ENCODE data around the gene ZNF226. TPM values are rescaled to one million over a fixed set of nuclear protein-coding genes. Genes with fewer than 3 reads are reported as not detected.
"Not testable (repeated sequence)": the region's sequence is repeated elsewhere in the genome, so short reads cannot be mapped to it uniquely, and the experiment has no call there.

The ZNF226 gene
- total RNA-seq, 1 donor from 2014 or later: 14.0 TPM

GRCh38 chr19:44202974-44203373 is 38.1 kb downstream of the ZNF226 start:
- H3K36me3 ChIP-seq (ENCODE audit: control insufficient read depth, insufficient read depth, low read length): no peaks in the 10 kb centered on the region

GRCh38 chr19:44203877-44204276 is 39.0 kb downstream of the ZNF226 start:
- H3K4me3 ChIP-seq (ENCODE audit: low read depth, low read length); DNase-seq (ENCODE audit: low read depth); H3K27me3 ChIP-seq (ENCODE audit: control insufficient read depth, insufficient read depth, low read length); H3K36me3 ChIP-seq (ENCODE audit: control insufficient read depth, insufficient read depth, low read length); FAIRE-seq: not testable (repeated sequence)

More at GRCh38 chr19:44202974-44203373, 38.1 kb downstream of the ZNF226 start:
- DNase-seq (ENCODE audit: low read depth) (no peak), FAIRE-seq (peak; percentile 43)
- Histone ChIP-seq H3K27me3 (ENCODE audit: control insufficient read depth, insufficient read depth, low read length) (no peaks in the 10 kb centered on the region), H3K4me3 (ENCODE audit: low read depth, low read length) (no peak overlapping the region)
- TF ChIP-seq CTCF (IDR thresholded peaks at IDR 0.05; ENCODE audit: insufficient read depth, low read length, severe bottlenecking): no peak

- TF ChIP-seq CTCF (IDR thresholded peaks at IDR 0.05; ENCODE audit: insufficient read depth, low read length, severe bottlenecking): no peak
- FAIRE-seq (no peak), DNase-seq (ENCODE audit: low read depth) (no peak)
- H3K27me3 ChIP-seq (ENCODE audit: control insufficient read depth, insufficient read depth, low read length): no peaks in the 10 kb centered on the region
- H3K36me3 ChIP-seq (ENCODE audit: control insufficient read depth, insufficient read depth, low read length): no peaks in the 10 kb centered on the region
- H3K4me3 ChIP-seq (ENCODE audit: low read depth, low read length): no peak overlapping the region
Measured at GRCh38 chr19:44204772-44205171, 39.9 kb downstream of the ZNF226 start.

DNA sequence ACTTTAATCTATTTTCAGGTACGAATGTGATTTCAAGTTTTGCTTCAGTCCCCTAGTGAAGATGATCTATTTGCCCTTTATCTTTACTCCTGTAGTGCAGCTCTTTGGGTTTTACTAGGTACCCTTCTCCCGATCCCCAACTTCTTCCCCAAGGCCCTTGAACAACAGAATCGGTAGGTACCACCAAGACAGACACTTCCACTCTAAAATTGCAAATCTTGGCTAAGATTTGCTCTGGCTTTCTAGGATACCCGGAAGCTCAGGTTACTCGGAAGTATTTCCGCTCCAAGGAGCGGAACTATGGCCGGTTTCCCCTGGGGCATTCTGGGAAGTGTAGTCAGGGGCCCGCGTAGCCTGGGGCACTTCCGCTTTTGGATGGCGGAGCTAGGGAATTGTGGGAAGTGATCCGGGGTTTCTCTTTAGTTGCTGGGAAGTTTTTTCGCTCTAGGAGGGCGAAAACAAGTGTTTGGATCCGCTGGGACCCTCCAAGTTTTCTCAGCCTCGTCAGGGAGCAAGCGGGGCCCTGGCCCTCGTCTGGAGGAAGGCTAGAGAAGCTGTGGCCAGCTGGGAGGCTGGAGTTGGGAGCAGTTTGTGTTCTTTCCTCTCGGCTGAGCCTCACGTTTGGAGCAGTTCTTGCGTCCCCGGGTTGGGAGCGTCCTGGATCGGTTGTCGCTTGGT is 42.4 kb downstream of the ZNF226 start:
- TF ChIP-seq CTCF (IDR thresholded peaks at IDR 0.05; ENCODE audit: insufficient read depth, low read length, severe bottlenecking): no peak
- peak overlapping the region; percentile 60 for H3K4me3 ChIP-seq (ENCODE audit: low read depth, low read length)
- FAIRE-seq (no peak), DNase-seq (ENCODE audit: low read depth) (peak; percentile 75)
- H3K36me3 ChIP-seq (ENCODE audit: control insufficient read depth, insufficient read depth, low read length): no peaks in the 10 kb centered on the region
- H3K27me3 ChIP-seq (ENCODE audit: control insufficient read depth, insufficient read depth, low read length): no peaks in the 10 kb centered on the region

- no peak for TF ChIP-seq CTCF (IDR thresholded peaks at IDR 0.05; ENCODE audit: insufficient read depth, low read length, severe bottlenecking)
- FAIRE-seq (no peak), DNase-seq (ENCODE audit: low read depth) (peak; percentile 91)
- Histone ChIP-seq H3K36me3 (ENCODE audit: control insufficient read depth, insufficient read depth, low read length) (peaks cover 6% of the 10 kb centered on the region), H3K4me3 (ENCODE audit: low read depth, low read length) (peak within 1 kb of the TSS; percentile 83), H3K27me3 (ENCODE audit: control insufficient read depth, insufficient read depth, low read length) (no peaks in the 10 kb centered on the region)
Measured at GRCh38 chr19:44212250-44212865, 47.5 kb downstream of the ZNF226 start, which contains the start of gene ZNF227. Gene ZNF227, plus strand, starts transcription at chr19:44212532. Its CDS starts 5,261 bp downstream, at chr19:44217793.

DNA sequence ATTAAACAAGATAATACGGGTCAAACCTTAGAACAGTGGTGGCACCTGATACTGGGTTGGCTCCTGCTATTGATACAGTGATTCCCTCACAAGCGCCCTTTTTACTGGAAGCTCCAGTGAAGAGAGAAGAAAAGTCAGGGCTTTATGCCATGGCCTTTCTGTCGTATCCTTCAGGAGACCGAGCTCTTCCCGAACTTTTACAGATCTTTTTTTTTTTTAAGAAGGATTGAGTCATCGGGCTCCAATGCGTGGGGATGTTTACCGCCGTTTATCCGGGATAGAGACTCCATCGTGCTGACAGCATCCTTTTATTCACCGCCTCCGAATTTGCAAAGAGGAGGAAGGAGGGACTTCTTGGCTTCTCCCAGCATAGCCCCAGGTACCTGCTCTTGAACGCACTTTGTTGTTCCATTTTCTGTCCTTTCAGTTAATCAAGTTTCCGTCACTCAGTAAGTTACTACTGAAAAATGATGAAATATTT is 48.0 kb downstream of the ZNF226 start:
- peak; percentile 31 for DNase-seq (ENCODE audit: low read depth)
- FAIRE-seq: no peak

GRCh38 chr19:44219926-44220325 is 55.0 kb downstream of the ZNF226 start:
- H3K4me3 ChIP-seq (ENCODE audit: low read depth, low read length); DNase-seq (ENCODE audit: low read depth); H3K36me3 ChIP-seq (ENCODE audit: control insufficient read depth, insufficient read depth, low read length); FAIRE-seq; H3K27me3 ChIP-seq (ENCODE audit: control insufficient read depth, insufficient read depth, low read length): not testable (repeated sequence)

More for the DNA sequence above, 48.0 kb downstream of the ZNF226 start:
- no peaks in the 10 kb centered on the region for H3K27me3 ChIP-seq (ENCODE audit: control insufficient read depth, insufficient read depth, low read length)
- no peak for TF ChIP-seq CTCF (IDR thresholded peaks at IDR 0.05; ENCODE audit: insufficient read depth, low read length, severe bottlenecking)
- H3K4me3 ChIP-seq (ENCODE audit: low read depth, low read length): peak overlapping the region; percentile 83
- peaks cover 7% of the 10 kb centered on the region for H3K36me3 ChIP-seq (ENCODE audit: control insufficient read depth, insufficient read depth, low read length)

GRCh38 chr19:44220761-44221160 is 55.9 kb downstream of the ZNF226 start:
- not testable (repeated sequence) for H3K36me3 ChIP-seq (ENCODE audit: control insufficient read depth, insufficient read depth, low read length); FAIRE-seq; DNase-seq (ENCODE audit: low read depth); H3K4me3 ChIP-seq (ENCODE audit: low read depth, low read length); H3K27me3 ChIP-seq (ENCODE audit: control insufficient read depth, insufficient read depth, low read length)

DNA sequence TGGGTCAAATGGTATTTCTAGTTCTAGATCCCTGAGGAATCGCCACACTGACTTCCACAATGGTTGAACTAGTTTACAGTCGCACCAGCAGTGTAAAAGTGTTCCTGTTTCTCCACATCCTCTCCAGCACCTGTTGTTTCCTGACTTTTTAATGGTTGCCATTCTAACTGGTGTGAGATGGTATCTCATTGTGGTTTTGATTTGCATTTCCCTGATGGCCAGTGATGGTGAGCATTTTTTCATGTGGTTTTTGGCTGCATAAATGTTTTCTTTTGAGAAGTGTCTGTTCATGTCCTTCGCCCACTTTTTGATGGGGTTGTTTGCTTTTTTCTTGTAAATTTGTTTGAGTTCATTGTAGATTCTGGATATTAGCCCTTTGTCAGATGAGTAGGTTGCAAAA is 56.4 kb downstream of the ZNF226 start:
- H3K36me3 ChIP-seq (ENCODE audit: control insufficient read depth, insufficient read depth, low read length): not testable (repeated sequence)

More for the DNA sequence above, 56.4 kb downstream of the ZNF226 start:
- FAIRE-seq; DNase-seq (ENCODE audit: low read depth); H3K4me3 ChIP-seq (ENCODE audit: low read depth, low read length); H3K27me3 ChIP-seq (ENCODE audit: control insufficient read depth, insufficient read depth, low read length): not testable (repeated sequence)
